BLaER1 treated with 17β-estradiol and CSF1 and Interleukin-3, amounts not matched to agents 10 nM and 100 nM (cell line): ENCODE measurements around the gene WDR70.
"Not testable (repeated sequence)": the region's sequence is repeated elsewhere in the genome, so short reads cannot be mapped to it uniquely, and the experiment has no call there.

Experiments used
- H3K27ac ChIP-seq, 11 experiments: shearing (Covaris generic); formaldehyde crosslinking; 2 replicates each; pipeline ENCODE4 v1.8.1; 2022
- H3K27me3 ChIP-seq, 11 experiments: shearing (Covaris generic); formaldehyde crosslinking; 2 replicates each; pipeline ENCODE4 v1.8.1; 2022
- H3K36me3 ChIP-seq, 11 experiments: shearing (Covaris generic); formaldehyde crosslinking; 2 replicates each; pipeline ENCODE4 v1.8.1; 2022
- H3K4me1 ChIP-seq, 10 experiments: shearing (Covaris generic); formaldehyde crosslinking; 2 replicates each; pipeline ENCODE4 v1.8.1; 2022
- H3K4me2 ChIP-seq, 11 experiments: shearing (Covaris generic); formaldehyde crosslinking; 2 replicates each; pipeline ENCODE4 v1.8.1; 2022
- H3K4me3 ChIP-seq, 10 experiments: shearing (Covaris generic); formaldehyde crosslinking; 2 replicates each; pipeline ENCODE4 v1.8.1; 2022
- H3K9ac ChIP-seq, 11 experiments: shearing (Covaris generic); formaldehyde crosslinking; 2 replicates each; pipeline ENCODE4 v1.8.1; 2022
- H3K9me3 ChIP-seq, 11 experiments: shearing (Covaris generic); formaldehyde crosslinking; replicated peaks in 1 of 11; 2 replicates each; pipeline ENCODE4 v1.8.1; 2022
- H4K20me1 ChIP-seq, 11 experiments: shearing (Covaris generic); formaldehyde crosslinking; 2 replicates each; pipeline ENCODE4 v1.8.1; 2022
- Cebpa-rat ChIP-seq, 11 experiments: shearing (Covaris generic); IDR thresholded peaks; 2 replicates each; pipeline ENCODE4 v1.8.1; 2022

WDR70 gene

GRCh38 chr5:37683072-37683471, 304.0 kb downstream of the WDR70 start:
- Histone ChIP-seq H4K20me1 (no peaks in the 10 kb centered on the region; a peak in 1 of 22 replicates), H3K27me3 (no peaks in the 10 kb centered on the region), H3K36me3 (peaks cover 0 to 28% (median 8%) of the 10 kb centered on the region in 11 experiments; a peak in 8 of 22 replicates), H3K9ac (no peak overlapping the region), H3K27ac (no peak overlapping the region), H3K4me1 (no peaks in the 10 kb centered on the region), H3K9me3 (peaks cover 45 to 69% (median 53%) of the 10 kb centered on the region in 11 experiments), H3K4me3 (no peak overlapping the region), H3K4me2 (no peak overlapping the region)
- TF ChIP-seq Cebpa-rat (IDR thresholded peaks at IDR 0.05): no peak

DNA sequence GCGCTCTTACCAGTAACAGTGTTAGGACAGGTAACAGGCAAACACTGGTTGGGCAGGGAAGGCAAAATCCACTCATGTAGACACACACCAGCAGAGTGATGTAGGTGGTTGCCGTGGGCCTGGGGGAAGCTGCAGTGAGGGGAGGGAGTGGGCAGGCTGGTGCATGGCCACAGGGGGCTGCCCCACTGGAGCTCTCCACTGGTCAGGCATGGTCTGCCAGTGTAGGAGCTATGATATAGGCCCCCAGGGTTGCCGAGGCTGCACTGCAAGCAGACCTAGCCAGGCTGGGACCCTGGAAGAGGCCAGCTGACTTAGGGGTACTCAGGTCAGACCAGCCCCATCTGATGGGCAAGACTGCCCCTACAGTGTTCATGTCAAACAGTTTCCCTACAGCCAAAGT, 306.1 kb downstream of the WDR70 start:
- H3K27ac ChIP-seq: no peak overlapping the region
- no peaks in the 10 kb centered on the region for H3K27me3 ChIP-seq
- H3K36me3 ChIP-seq: peaks cover 0 to 36% (median 11%) of the 10 kb centered on the region in 11 experiments; a peak in 7 of 22 replicates
- H3K4me2 ChIP-seq: no peak overlapping the region
- H3K9me3 ChIP-seq: peaks cover 37 to 72% (median 55%) of the 10 kb centered on the region in 11 experiments
- H3K4me1 ChIP-seq: no peaks in the 10 kb centered on the region
- no peak overlapping the region for H3K9ac ChIP-seq
- H4K20me1 ChIP-seq: no peaks in the 10 kb centered on the region; a peak in 1 of 22 replicates
- H3K4me3 ChIP-seq: no peak overlapping the region
- no peak for TF ChIP-seq Cebpa-rat (IDR thresholded peaks at IDR 0.05)

DNA sequence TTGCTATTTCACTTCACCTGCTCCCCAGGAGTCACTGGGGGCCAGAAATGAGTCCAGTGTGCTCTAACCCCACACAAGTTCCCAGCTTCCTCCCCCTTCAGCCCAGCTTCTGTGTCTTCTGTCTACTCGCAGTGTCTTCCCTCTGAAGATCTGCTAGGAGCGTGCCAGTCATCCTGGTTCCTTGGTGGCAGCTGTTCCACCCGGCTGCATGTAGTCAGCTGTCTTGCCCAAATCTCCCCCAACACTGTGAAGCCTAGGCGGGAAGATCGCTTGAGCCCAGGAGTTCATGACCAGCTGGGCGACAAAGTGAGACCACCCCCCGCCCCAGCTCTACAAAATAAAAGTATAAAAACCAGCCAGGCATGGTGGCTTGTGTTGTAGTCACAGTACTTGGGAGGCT, 306.7 kb downstream of the WDR70 start:
- no peaks in the 10 kb centered on the region; a peak in 1 of 22 replicates for H4K20me1 ChIP-seq
- TF ChIP-seq Cebpa-rat (IDR thresholded peaks at IDR 0.05): no peak
- H3K4me1 ChIP-seq: no peaks in the 10 kb centered on the region
- no peaks in the 10 kb centered on the region for H3K27me3 ChIP-seq
- H3K4me3 ChIP-seq: no peak overlapping the region
- no peak overlapping the region for H3K27ac ChIP-seq
- H3K36me3 ChIP-seq: peaks cover 0 to 36% (median 11%) of the 10 kb centered on the region in 11 experiments; a peak in 7 of 22 replicates
- H3K4me2 ChIP-seq: no peak overlapping the region
- peaks cover 31 to 66% (median 49%) of the 10 kb centered on the region in 11 experiments for H3K9me3 ChIP-seq
- H3K9ac ChIP-seq: no peak overlapping the region

- Histone ChIP-seq H3K9me3 (peaks cover under 1 to 38% (median 24%) of the 10 kb centered on the region in 11 experiments; a peak in 20 of 22 replicates), H3K36me3 (peaks cover 0 to 22% (median 5%) of the 10 kb centered on the region in 11 experiments; a peak in 6 of 22 replicates)
- not testable (repeated sequence) for H3K4me3 ChIP-seq, H3K27ac ChIP-seq, H4K20me1 ChIP-seq, H3K27me3 ChIP-seq, H3K4me2 ChIP-seq, H3K4me1 ChIP-seq, H3K9ac ChIP-seq
Observed at GRCh38 chr5:37688925-37689324, 309.8 kb downstream of the WDR70 start.

DNA sequence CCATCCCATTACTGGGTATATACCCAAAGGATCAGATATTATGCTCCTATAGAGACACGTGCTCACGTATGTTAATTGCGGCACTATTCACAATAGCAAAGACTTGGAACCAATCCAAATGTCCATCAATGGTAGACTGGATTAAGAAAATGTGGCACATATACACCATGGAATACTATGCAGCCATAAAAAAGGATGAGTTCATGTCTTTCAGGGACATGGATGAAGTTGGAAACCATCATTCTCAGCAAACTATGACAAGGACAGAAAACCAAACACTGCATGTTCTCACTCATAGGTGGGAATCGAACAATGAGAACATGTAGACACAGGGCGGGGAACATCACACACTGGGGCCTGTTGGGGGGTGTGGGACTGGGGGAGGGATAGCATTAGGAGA, 315.2 kb downstream of the WDR70 start:
- H4K20me1 ChIP-seq, H3K27ac ChIP-seq, H3K4me2 ChIP-seq, H3K27me3 ChIP-seq, H3K9ac ChIP-seq, H3K4me3 ChIP-seq, H3K4me1 ChIP-seq: not testable (repeated sequence)
- H3K9me3 ChIP-seq: peaks cover 5 to 27% (median 16%) of the 10 kb centered on the region in 11 experiments; a peak in 19 of 22 replicates
- H3K36me3 ChIP-seq: peaks cover 0 to 12% (median 7%) of the 10 kb centered on the region in 11 experiments; a peak in 8 of 22 replicates

- H3K4me2 ChIP-seq: no peak overlapping the region
- H4K20me1 ChIP-seq: no peaks in the 10 kb centered on the region
- peaks cover 5 to 26% (median 15%) of the 10 kb centered on the region in 11 experiments; a peak in 18 of 22 replicates for H3K9me3 ChIP-seq
- H3K36me3 ChIP-seq: peaks cover 0 to 18% (median 9%) of the 10 kb centered on the region in 11 experiments; a peak in 9 of 22 replicates
- H3K27me3 ChIP-seq: no peaks in the 10 kb centered on the region
- H3K4me1 ChIP-seq: no peaks in the 10 kb centered on the region
- H3K9ac ChIP-seq: no peak overlapping the region
- TF ChIP-seq Cebpa-rat (IDR thresholded peaks at IDR 0.05): no peak
- no peak overlapping the region for H3K27ac ChIP-seq
- no peak overlapping the region for H3K4me3 ChIP-seq
Observed at GRCh38 chr5:37694867-37695266, 315.7 kb downstream of the WDR70 start.

- H3K4me2 ChIP-seq: no peak overlapping the region
- no peaks in the 10 kb centered on the region for H3K4me1 ChIP-seq
Observed at GRCh38 chr5:37695647-37696046, 316.5 kb downstream of the WDR70 start.

DNA sequence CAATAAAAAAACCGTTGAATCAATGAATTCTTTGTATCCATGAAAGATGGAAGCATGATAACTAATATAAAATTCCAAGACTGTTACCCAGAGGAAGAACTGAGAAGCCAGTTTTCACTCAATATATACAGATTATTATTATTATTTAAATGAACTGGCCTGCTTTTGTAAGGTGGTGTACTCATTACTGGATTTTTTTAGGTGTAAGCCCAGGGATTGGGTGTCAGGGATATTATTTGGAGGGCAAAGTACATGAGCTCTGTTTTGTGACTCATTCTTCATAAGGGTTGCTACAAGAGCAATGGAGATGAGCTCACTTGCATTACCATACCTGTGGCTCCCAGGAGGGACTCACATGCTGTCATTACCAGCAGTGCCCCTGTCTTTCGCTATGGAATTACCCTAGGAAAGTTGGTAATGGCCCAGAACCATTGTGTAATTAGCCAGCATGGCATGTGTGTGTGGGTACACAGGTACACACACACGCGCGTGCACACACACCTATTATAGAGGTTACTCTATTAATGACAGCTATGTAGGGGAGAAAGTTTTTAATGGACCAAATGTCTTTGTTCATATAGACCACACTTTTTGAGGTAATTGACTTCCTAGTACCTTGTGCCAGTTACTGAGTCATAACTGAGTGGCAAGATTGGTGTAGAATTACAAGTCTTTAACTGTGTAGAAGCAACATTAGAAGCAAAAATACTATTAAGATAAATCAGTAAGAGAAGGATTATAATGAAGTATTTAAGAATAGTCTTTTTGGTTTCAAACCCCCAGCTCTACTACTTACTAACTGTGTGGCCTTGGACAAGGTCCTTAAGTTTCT, 317.3 kb downstream of the WDR70 start:
- Histone ChIP-seq H3K27me3 (no peaks in the 10 kb centered on the region), H3K9ac (no peak overlapping the region)
- TF ChIP-seq Cebpa-rat (IDR thresholded peaks at IDR 0.05): no peak

More at GRCh38 chr5:37695647-37696046, 316.5 kb downstream of the WDR70 start:
- no peak for TF ChIP-seq Cebpa-rat (IDR thresholded peaks at IDR 0.05)
- no peak overlapping the region for H3K4me3 ChIP-seq
- no peak overlapping the region for H3K27ac ChIP-seq
- H3K9ac ChIP-seq: no peak overlapping the region
- no peaks in the 10 kb centered on the region for H3K27me3 ChIP-seq
- H4K20me1 ChIP-seq: no peaks in the 10 kb centered on the region
- H3K9me3 ChIP-seq: peaks cover 5 to 26% (median 15%) of the 10 kb centered on the region in 11 experiments; a peak in 18 of 22 replicates
- peaks cover 0 to 25% (median 14%) of the 10 kb centered on the region in 11 experiments; a peak in 11 of 22 replicates for H3K36me3 ChIP-seq

GRCh38 chr5:37701868-37702267, 322.8 kb downstream of the WDR70 start:
- no peak overlapping the region for H3K4me3 ChIP-seq
- no peaks in the 10 kb centered on the region for H4K20me1 ChIP-seq
- H3K9ac ChIP-seq: no peak overlapping the region
- H3K27me3 ChIP-seq: no peaks in the 10 kb centered on the region
- peaks cover 0 to 77% (median 31%) of the 10 kb centered on the region in 11 experiments; a peak in 16 of 22 replicates for H3K36me3 ChIP-seq
- no peak overlapping the region for H3K4me2 ChIP-seq
- no peak for TF ChIP-seq Cebpa-rat (IDR thresholded peaks at IDR 0.05)
- H3K27ac ChIP-seq: no peak overlapping the region
- no peaks in the 10 kb centered on the region for H3K4me1 ChIP-seq
- H3K9me3 ChIP-seq: peaks cover 0 to 15% (median 7%) of the 10 kb centered on the region in 11 experiments; a peak in 8 of 22 replicates

More for the DNA sequence above, 317.3 kb downstream of the WDR70 start:
- no peaks in the 10 kb centered on the region for H3K4me1 ChIP-seq
- no peaks in the 10 kb centered on the region for H4K20me1 ChIP-seq
- no peak overlapping the region for H3K4me3 ChIP-seq
- H3K9me3 ChIP-seq: peaks cover 5 to 26% (median 15%) of the 10 kb centered on the region in 11 experiments; a peak in 18 of 22 replicates
- H3K4me2 ChIP-seq: no peak overlapping the region
- H3K27ac ChIP-seq: no peak overlapping the region
- peaks cover 0 to 31% (median 14%) of the 10 kb centered on the region in 11 experiments; a peak in 11 of 22 replicates for H3K36me3 ChIP-seq
